Measurements from ENCODE around the gene TOP3B. TPM values are rescaled to one million over a fixed set of nuclear protein-coding genes. Genes with fewer than 3 reads are reported as not detected.

The TOP3B gene
- total RNA-seq, 6 experiments from 2014 or later = 13.5 to 20.4 (median 15.6) TPM

- DNase-seq (no peak), ATAC-seq (no peak)
- intact Hi-C loops (cut with DNase I) = no loop called here
- Histone ChIP-seq H3K27me3 (no peaks in the 10 kb centered on the region), H3K4me3 (no peak overlapping the region), H3K36me3 (no peaks in the 10 kb centered on the region), H3K4me1 (no peaks in the 10 kb centered on the region), H3K27ac (no peak overlapping the region), H3K9me3 (no peaks in the 10 kb centered on the region)
- WGBS (ENCODE audit: insufficient coverage, low coverage, low lambda C conversion rate, missing lambda C conversion rate) = 88% methylated on average over 4 of the region's 4 CpGs
- TF ChIP-seq, protein P1, sequence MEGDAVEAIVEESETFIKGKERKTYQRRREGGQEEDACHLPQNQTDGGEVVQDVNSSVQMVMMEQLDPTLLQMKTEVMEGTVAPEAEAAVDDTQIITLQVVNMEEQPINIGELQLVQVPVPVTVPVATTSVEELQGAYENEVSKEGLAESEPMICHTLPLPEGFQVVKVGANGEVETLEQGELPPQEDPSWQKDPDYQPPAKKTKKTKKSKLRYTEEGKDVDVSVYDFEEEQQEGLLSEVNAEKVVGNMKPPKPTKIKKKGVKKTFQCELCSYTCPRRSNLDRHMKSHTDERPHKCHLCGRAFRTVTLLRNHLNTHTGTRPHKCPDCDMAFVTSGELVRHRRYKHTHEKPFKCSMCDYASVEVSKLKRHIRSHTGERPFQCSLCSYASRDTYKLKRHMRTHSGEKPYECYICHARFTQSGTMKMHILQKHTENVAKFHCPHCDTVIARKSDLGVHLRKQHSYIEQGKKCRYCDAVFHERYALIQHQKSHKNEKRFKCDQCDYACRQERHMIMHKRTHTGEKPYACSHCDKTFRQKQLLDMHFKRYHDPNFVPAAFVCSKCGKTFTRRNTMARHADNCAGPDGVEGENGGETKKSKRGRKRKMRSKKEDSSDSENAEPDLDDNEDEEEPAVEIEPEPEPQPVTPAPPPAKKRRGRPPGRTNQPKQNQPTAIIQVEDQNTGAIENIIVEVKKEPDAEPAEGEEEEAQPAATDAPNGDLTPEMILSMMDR (IDR thresholded peaks at IDR 0.05) = no peak
- no peak for TF ChIP-seq POLR2A (IDR thresholded peaks at IDR 0.05)
Observed at GRCh38 chr22:22023581-22024137, 41.1 kb upstream of the TOP3B start.

- TF ChIP-seq, protein P1 (IDR thresholded peaks at IDR 0.05) = no peak
- no peaks in the 10 kb centered on the region for H3K9me3 ChIP-seq
- H3K36me3 ChIP-seq = no peaks in the 10 kb centered on the region
- WGBS (ENCODE audit: insufficient coverage, low coverage, low lambda C conversion rate, missing lambda C conversion rate) = 68% methylated on average over 6 of the region's 6 CpGs
- intact Hi-C loops (cut with DNase I) = no loop called here
- H3K27ac ChIP-seq = no peak overlapping the region
- ATAC-seq (no peak), DNase-seq (no peak)
- no peaks in the 10 kb centered on the region for H3K27me3 ChIP-seq
- no peak overlapping the region for H3K4me3 ChIP-seq
- H3K4me1 ChIP-seq = no peaks in the 10 kb centered on the region
Observed at GRCh38 chr22:22022947-22023534, 40.5 kb upstream of the TOP3B start.

GRCh38 chr22:22022255-22022840 lies 39.8 kb upstream of the TOP3B start:
- Histone ChIP-seq H3K4me3 (no peak overlapping the region), H3K4me1 (no peaks in the 10 kb centered on the region), H3K27me3 (no peaks in the 10 kb centered on the region), H3K27ac (no peak overlapping the region), H3K36me3 (no peaks in the 10 kb centered on the region), H3K9me3 (no peaks in the 10 kb centered on the region)
- 43% methylated on average over 3 of the region's 5 CpGs for whole genome bisulfite sequencing (ENCODE audit: insufficient coverage, low coverage, low lambda C conversion rate, missing lambda C conversion rate)
- DNase-seq (no peak), ATAC-seq (peak in 2 of 4 donors; percentile 10 to 20)
- intact Hi-C loops (cut with DNase I) = no loop called here
- TF ChIP-seq, protein P1 (IDR thresholded peaks at IDR 0.05) = no peak
- no peak for TF ChIP-seq POLR2A (IDR thresholded peaks at IDR 0.05)

DNA sequence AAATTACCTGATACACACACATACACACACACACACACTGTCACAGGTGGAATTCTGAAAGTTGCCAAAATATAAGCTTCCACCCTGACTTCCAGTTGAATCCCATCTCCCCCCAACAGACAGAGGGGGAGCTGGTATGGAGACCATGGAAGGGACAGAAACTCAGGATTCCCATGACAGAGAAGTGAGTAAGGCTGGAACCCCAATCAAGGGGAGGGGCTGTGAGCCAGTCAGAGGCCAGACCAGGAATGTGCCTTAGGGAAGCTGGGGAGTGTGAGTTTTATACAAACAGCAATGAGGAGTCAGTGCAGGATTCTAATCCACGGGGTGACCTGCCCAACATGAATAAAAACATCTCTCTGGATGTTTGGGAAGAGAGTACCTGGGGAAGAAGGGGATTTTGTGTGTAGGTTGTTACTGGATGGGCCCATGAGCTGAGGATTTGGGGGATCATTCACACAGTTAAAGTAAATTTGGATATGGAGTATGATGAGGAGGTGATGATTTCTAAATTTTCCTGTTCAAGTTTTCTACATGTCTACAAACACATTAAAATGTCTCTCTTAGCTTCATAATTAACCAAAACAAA lies 38.7 kb upstream of the TOP3B start:
- Histone ChIP-seq H3K4me3 (no peak overlapping the region), H3K9me3 (no peaks in the 10 kb centered on the region), H3K36me3 (no peaks in the 10 kb centered on the region), H3K27ac (no peak overlapping the region), H3K4me1 (no peaks in the 10 kb centered on the region), H3K27me3 (no peaks in the 10 kb centered on the region)
- 50% methylated on average over 1 of the region's 1 CpG for WGBS (ENCODE audit: insufficient coverage, low coverage, low lambda C conversion rate, missing lambda C conversion rate)
- no peak for DNase-seq
- intact Hi-C loops (cut with DNase I) = no loop called here
- no peak for ATAC-seq
- no peak for TF ChIP-seq POLR2A (IDR thresholded peaks at IDR 0.05)
- TF ChIP-seq, protein P1 (IDR thresholded peaks at IDR 0.05) = no peak

All from right lobe of liver (tissue), 6 donors.